RWPE2 (cell line): ENCODE data around the gene STK32C.
"Not testable (repeated sequence)": the region's sequence is repeated elsewhere in the genome, so short reads cannot be mapped to it uniquely, and the experiment has no call there.

Experiments used
- ATAC-seq: fragments of 200-7000 bp; cut with Tn5 transposase; 3 replicates; pipeline ENCODE4 v1.9.1; 2021; ENCODE audit warnings: low read depth
- DNase-seq: peaks from one replicate; pipeline ENCODE4 v3.0.0-alpha.2; 2020; ENCODE audit warnings: low spot score
- H3K27ac ChIP-seq: fragments of 450-650 bp; 2 replicates; pipeline ENCODE4 v1.5.1; 2017; ENCODE audit warnings: mild to moderate bottlenecking; ENCODE audit not compliant: poor library complexity, severe bottlenecking
- H3K27me3 ChIP-seq: fragments of 250-450 bp; sonication (Bioruptor Pico); 2 replicates; pipeline ENCODE4 v1.5.1; 2021; ENCODE audit warnings: mild to moderate bottlenecking, moderate library complexity; ENCODE audit not compliant: insufficient read depth, poor library complexity, severe bottlenecking
- H3K36me3 ChIP-seq: fragments of 250-450 bp; sonication (Bioruptor Pico); 2 replicates; pipeline ENCODE4 v1.5.1; 2020; ENCODE audit warnings: low read depth, mild to moderate bottlenecking, moderate library complexity
- H3K4me1 ChIP-seq: fragments of 250-450 bp; sonication (Bioruptor Pico); 2 replicates; pipeline ENCODE4 v1.5.1; 2021; ENCODE audit warnings: mild to moderate bottlenecking, moderate library complexity; ENCODE audit not compliant: insufficient read depth, poor library complexity, severe bottlenecking
- H3K4me3 ChIP-seq: fragments of 250-450 bp; sonication (Bioruptor Pico); 2 replicates; pipeline ENCODE4 v1.5.1; 2021; ENCODE audit warnings: mild to moderate bottlenecking, moderate library complexity; ENCODE audit not compliant: severe bottlenecking
- H3K9me3 ChIP-seq: fragments of 250-450 bp; sonication (Bioruptor Pico); 2 replicates; pipeline ENCODE4 v1.5.1; 2021; ENCODE audit warnings: mild to moderate bottlenecking, moderate library complexity; ENCODE audit not compliant: severe bottlenecking
- CTCF ChIP-seq: fragments of 450-650 bp; IDR thresholded peaks from one replicate; pipeline ENCODE4 v1.5.1; 2017; ENCODE audit warnings: mild to moderate bottlenecking, moderate library complexity; ENCODE audit not compliant: poor library complexity, severe bottlenecking

The STK32C gene

GRCh38 chr10:132296666-132297443 is 10.9 kb downstream of the STK32C start:
- no peak overlapping the region for H3K4me3 ChIP-seq
- H3K9me3 ChIP-seq, result no peaks in the 10 kb centered on the region
- H3K27ac ChIP-seq, result no peak overlapping the region
- no peaks in the 10 kb centered on the region for H3K4me1 ChIP-seq
- ATAC-seq (no peak), DNase-seq (peak; percentile 59)
- no peaks in the 10 kb centered on the region for H3K27me3 ChIP-seq
- no peaks in the 10 kb centered on the region for H3K36me3 ChIP-seq
- TF ChIP-seq CTCF, result no peak

- H3K4me3 ChIP-seq, H3K36me3 ChIP-seq, ATAC-seq, H3K4me1 ChIP-seq, H3K27me3 ChIP-seq, H3K9me3 ChIP-seq, H3K27ac ChIP-seq, DNase-seq: not testable (repeated sequence)
Observed at GRCh38 chr10:132295481-132295880, 12.3 kb downstream of the STK32C start.

- Histone ChIP-seq H3K36me3 (no peaks in the 10 kb centered on the region), H3K4me1 (no peaks in the 10 kb centered on the region), H3K27ac (no peak overlapping the region), H3K4me3 (no peak overlapping the region), H3K9me3 (no peaks in the 10 kb centered on the region), H3K27me3 (no peaks in the 10 kb centered on the region)
- ATAC-seq, result no peak
- peak; percentile 36 for DNase-seq
- TF ChIP-seq CTCF, result no peak
Observed at GRCh38 chr10:132294561-132295318, 13.0 kb downstream of the STK32C start.

- no peak for ATAC-seq
- H3K9me3 ChIP-seq, result no peaks in the 10 kb centered on the region
- no peak for TF ChIP-seq CTCF
- no peaks in the 10 kb centered on the region for H3K36me3 ChIP-seq
- no peaks in the 10 kb centered on the region for H3K27me3 ChIP-seq
- no peak overlapping the region for H3K4me3 ChIP-seq
- H3K27ac ChIP-seq, result no peak overlapping the region
- peak; percentile 50 for DNase-seq
- no peaks in the 10 kb centered on the region for H3K4me1 ChIP-seq
Observed at GRCh38 chr10:132293813-132294520, 13.8 kb downstream of the STK32C start.

- Histone ChIP-seq H3K9me3 (no peaks in the 10 kb centered on the region), H3K27me3 (no peaks in the 10 kb centered on the region), H3K4me1 (no peaks in the 10 kb centered on the region), H3K27ac (no peak overlapping the region), H3K36me3 (no peaks in the 10 kb centered on the region), H3K4me3 (no peak overlapping the region)
- no peak for TF ChIP-seq CTCF
- ATAC-seq (no peak; the same call in 2 of the 3 replicates), DNase-seq (peak; percentile 49)
Observed at GRCh38 chr10:132293201-132293812, 14.4 kb downstream of the STK32C start.
